ENCODE measurements around the gene RFX7. TPM values are rescaled to one million over a fixed set of nuclear protein-coding genes. Genes with fewer than 3 reads are reported as not detected.

RFX7 gene
- total RNA-seq, 1 donor from 2014 or later = 39.2 TPM

DNA sequence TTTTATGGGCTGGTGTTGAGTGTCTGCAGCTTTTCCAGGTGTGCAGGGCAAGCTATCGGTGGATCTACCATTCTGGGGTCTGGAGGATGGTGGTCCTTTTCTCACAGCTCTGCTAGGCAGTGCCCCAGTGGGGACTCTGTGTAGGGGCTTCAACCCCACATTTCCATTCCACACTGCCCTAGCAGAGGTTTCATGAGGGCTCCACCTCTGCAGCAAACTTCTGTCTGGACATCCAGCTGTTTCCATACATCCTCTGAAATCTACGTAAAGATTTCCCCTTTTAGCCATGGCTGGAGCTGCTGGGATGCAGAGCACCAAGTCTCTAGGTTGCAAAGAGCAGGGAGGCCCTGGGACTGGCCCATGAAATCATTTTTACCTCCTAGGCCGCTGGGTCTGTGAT is 11.6 kb downstream of the RFX7 start:
- DNase-seq (ENCODE audit: extremely low spot score, unreplicated experiment) = no peak
- peaks cover 83% of the 10 kb centered on the region for H3K36me3 Mint-ChIP-seq
- no peak overlapping the region for H3K4me3 Mint-ChIP-seq
- no peak overlapping the region for H3K27ac Mint-ChIP-seq
- TF ChIP-seq, protein P1, sequence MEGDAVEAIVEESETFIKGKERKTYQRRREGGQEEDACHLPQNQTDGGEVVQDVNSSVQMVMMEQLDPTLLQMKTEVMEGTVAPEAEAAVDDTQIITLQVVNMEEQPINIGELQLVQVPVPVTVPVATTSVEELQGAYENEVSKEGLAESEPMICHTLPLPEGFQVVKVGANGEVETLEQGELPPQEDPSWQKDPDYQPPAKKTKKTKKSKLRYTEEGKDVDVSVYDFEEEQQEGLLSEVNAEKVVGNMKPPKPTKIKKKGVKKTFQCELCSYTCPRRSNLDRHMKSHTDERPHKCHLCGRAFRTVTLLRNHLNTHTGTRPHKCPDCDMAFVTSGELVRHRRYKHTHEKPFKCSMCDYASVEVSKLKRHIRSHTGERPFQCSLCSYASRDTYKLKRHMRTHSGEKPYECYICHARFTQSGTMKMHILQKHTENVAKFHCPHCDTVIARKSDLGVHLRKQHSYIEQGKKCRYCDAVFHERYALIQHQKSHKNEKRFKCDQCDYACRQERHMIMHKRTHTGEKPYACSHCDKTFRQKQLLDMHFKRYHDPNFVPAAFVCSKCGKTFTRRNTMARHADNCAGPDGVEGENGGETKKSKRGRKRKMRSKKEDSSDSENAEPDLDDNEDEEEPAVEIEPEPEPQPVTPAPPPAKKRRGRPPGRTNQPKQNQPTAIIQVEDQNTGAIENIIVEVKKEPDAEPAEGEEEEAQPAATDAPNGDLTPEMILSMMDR (conservative IDR thresholded peaks at IDR 0.05) = no peak
- no peaks in the 10 kb centered on the region for H3K27me3 Mint-ChIP-seq
- H3K4me1 Mint-ChIP-seq (ENCODE audit: unreplicated experiment) = no peaks in the 10 kb centered on the region
- peaks cover 12% of the 10 kb centered on the region for H3K9me3 Mint-ChIP-seq

DNA sequence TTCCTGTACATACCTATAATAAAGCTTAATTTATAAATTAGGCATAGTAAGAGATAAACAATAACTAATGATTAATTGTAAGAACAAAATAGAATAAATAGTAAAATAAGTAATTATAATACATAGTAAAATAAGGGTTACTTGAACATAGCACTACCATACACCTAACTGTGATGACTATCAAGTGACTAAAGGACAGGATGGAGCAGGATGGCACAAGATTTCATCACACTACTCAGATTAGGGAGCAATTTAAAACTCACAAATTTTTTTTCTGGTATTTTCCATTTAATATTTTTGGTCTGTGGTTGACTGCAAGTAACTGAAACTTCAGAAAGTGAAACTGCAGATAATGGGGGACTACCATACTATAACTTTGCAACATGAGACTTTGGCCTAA is 14.8 kb downstream of the RFX7 start:
- Mint-ChIP-seq H3K27ac (no peak overlapping the region), H3K4me1 (ENCODE audit: unreplicated experiment) (no peaks in the 10 kb centered on the region), H3K27me3 (no peaks in the 10 kb centered on the region), H3K36me3 (peaks cover 84% of the 10 kb centered on the region), H3K9me3 (peaks cover 7% of the 10 kb centered on the region), H3K4me3 (no peak overlapping the region)
- DNase-seq (ENCODE audit: extremely low spot score, unreplicated experiment) = no peak
- TF ChIP-seq, protein P1 (conservative IDR thresholded peaks at IDR 0.05) = no peak

DNA sequence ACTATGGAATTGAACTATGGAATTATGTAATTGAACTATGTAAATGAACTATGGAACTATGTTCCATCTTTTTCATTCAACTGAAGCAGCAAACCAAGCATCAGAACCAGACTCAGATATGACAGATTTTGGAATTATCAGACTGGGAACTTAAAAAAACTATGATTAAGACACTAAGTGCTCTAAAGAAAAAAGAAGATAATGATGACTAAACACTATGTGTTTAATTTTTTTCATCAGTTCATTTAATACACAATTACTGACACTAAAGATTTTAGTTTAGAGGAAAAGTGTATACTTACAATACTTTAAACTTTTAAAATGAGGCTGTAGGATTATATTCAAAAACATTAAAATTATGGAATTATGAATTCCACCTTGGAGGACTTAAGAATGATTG is 15.3 kb downstream of the RFX7 start:
- TF ChIP-seq, protein P1 (conservative IDR thresholded peaks at IDR 0.05) = no peak
- Mint-ChIP-seq H3K4me3 (no peak overlapping the region), H3K4me1 (ENCODE audit: unreplicated experiment) (no peaks in the 10 kb centered on the region), H3K27me3 (no peaks in the 10 kb centered on the region), H3K9me3 (peaks cover 7% of the 10 kb centered on the region), H3K27ac (no peak overlapping the region), H3K36me3 (peaks cover 83% of the 10 kb centered on the region)
- DNase-seq (ENCODE audit: extremely low spot score, unreplicated experiment) = no peak

DNA sequence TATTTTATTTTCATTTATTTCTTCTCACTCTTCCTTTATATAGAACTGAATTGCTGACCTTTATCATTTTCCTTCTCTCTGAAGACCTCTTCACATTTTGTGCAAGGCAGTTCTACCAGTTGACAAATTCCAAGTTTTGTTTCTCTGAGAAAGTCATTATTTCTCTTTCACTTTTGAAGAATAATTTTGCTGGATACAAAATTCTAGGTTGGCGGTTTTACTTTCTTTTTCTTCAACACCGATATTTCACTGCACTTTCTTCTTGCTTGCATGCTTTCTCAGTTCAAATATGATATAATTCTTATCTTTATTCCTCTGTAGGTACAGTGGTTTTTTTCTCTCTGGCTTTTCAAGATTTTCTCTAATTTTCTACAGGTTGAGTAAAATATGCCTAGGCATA is 15.9 kb downstream of the RFX7 start:
- Mint-ChIP-seq H3K9me3 (peaks cover 7% of the 10 kb centered on the region), H3K4me1 (ENCODE audit: unreplicated experiment) (no peaks in the 10 kb centered on the region), H3K36me3 (peaks cover 83% of the 10 kb centered on the region), H3K4me3 (no peak overlapping the region), H3K27me3 (no peaks in the 10 kb centered on the region), H3K27ac (no peak overlapping the region)
- TF ChIP-seq, protein P1 (conservative IDR thresholded peaks at IDR 0.05) = no peak
- no peak for DNase-seq (ENCODE audit: extremely low spot score, unreplicated experiment)

DNA sequence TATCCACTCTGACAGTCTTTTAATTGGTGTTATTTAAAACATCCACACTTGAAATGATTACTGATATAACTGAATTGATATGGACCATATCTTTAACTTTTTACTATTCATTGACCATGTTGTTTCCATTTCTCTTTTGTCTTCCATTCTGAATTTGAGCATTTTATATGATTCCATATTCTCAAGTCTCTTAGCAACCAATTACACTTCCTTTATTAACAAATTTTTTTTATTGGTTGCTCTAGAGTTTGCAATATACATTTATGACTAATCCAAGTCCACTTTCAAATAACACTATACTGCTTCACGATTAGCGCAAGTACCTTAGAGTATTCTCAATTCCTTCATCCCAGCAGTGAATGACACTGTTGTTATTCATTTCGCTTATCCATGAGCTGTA is 16.4 kb downstream of the RFX7 start:
- no peaks in the 10 kb centered on the region for H3K4me1 Mint-ChIP-seq (ENCODE audit: unreplicated experiment)
- no peak overlapping the region for H3K27ac Mint-ChIP-seq
- DNase-seq (ENCODE audit: extremely low spot score, unreplicated experiment) = no peak
- no peak overlapping the region for H3K4me3 Mint-ChIP-seq
- H3K9me3 Mint-ChIP-seq = peaks cover 8% of the 10 kb centered on the region
- H3K27me3 Mint-ChIP-seq = no peaks in the 10 kb centered on the region
- TF ChIP-seq, protein P1 (conservative IDR thresholded peaks at IDR 0.05) = no peak
- peaks cover 83% of the 10 kb centered on the region for H3K36me3 Mint-ChIP-seq

DNA sequence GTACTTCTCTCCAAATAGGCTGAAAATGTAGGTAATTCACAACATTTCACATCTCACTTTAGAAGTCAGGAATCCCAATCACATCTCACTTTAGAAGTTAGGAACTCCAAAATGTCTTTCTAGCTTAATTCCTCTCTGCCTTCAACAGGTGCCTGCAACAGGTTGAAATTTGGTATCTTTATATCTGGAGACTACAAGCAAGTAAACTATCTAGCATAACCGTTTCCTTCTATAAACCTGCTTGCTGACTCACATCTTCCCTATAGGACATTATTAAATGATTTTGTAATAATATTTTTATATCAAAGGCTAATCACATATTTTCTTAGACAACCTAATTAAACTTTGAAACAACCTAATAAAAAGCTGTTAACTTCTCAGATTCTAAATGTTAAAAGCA is 18.2 kb downstream of the RFX7 start:
- Mint-ChIP-seq H3K36me3 (peaks cover 81% of the 10 kb centered on the region), H3K4me1 (ENCODE audit: unreplicated experiment) (no peaks in the 10 kb centered on the region), H3K4me3 (no peak overlapping the region), H3K27me3 (no peaks in the 10 kb centered on the region), H3K9me3 (peaks cover 11% of the 10 kb centered on the region), H3K27ac (no peak overlapping the region)
- no peak for DNase-seq (ENCODE audit: extremely low spot score, unreplicated experiment)
- TF ChIP-seq, protein P1 (conservative IDR thresholded peaks at IDR 0.05) = no peak

Data from type B pancreatic cell (in vitro differentiated cells).